HCT116 (cell line): ENCODE data around the gene COMMD10. TPM values are rescaled to one million over a fixed set of nuclear protein-coding genes. Genes with fewer than 3 reads are reported as not detected.

Source experiments
- ATAC-seq: fragments of 200-7000 bp; cut with Tn5 transposase; 2 replicates; pipeline ENCODE4 v1.9.1; 2020; ENCODE audit warnings: mild to moderate bottlenecking, moderate library complexity
- BruUV-seq: library from RNA; stranded (reverse); fragments of 400-500 nt; replicated peaks from 2 replicates; lab custom pipeline; 2021; lab: Mats Ljungman, UMichigan
- CTCF ChIA-PET: fragments of 300-600 bp; sonication (Branson Sonifier 250); formaldehyde crosslinking; loops from one replicate; lab custom pipeline; 2021; ENCODE audit warnings: antibody characterized with exemption; lab: Charles Lee
- POLR2A ChIA-PET: fragments of 300-600, 350-600 bp; sonication (Branson Sonifier 250); formaldehyde crosslinking; loops from one replicate; lab custom pipeline; 2021; ENCODE audit warnings: antibody characterized with exemption; lab: Charles Lee
- RAD21 ChIA-PET, 2 experiments: fragments of 300-600 bp; sonication (Branson Sonifier 250); formaldehyde crosslinking; loops; one replicate each; lab custom pipeline; 2023; ENCODE audit warnings: low total read pairs in 2 of 2; ENCODE audit not compliant: uncharacterized antibody in 2 of 2, unreplicated experiment in 2 of 2, low non-redundant PET in 1 of 2; lab: Charles Lee
- DNase-seq: peaks from one replicate; pipeline ENCODE4 v3.0.0-alpha.2; 2010; ENCODE audit warnings: low read depth, low spot score
- H2AFZ ChIP-seq: fragments of 200-600 bp; shearing (Covaris generic), sonication (generic); 2 replicates; pipeline ENCODE4 v1.6.1; 2017; ENCODE audit warnings: low read depth, mixed run types, mixed read lengths, antibody characterized with exemption, low read length; ENCODE audit not compliant: poor library complexity, severe bottlenecking
- H3K27ac ChIP-seq: 2 replicates; pipeline ENCODE4 v1.5.1; 2012; ENCODE audit warnings: low read depth, low read length
- H3K27me3 ChIP-seq: fragments of 200-600 bp; sonication (generic); 2 replicates; pipeline ENCODE4 v1.6.1; 2016; ENCODE audit warnings: mixed run types, low read length, mixed read lengths; ENCODE audit not compliant: insufficient read depth
- H3K36me3 ChIP-seq, 2 experiments: fragments of 200-500 bp in 1 of 2; fragments of 200-600 bp in 1 of 2; sonication (Bioruptor generic) in 1 of 2; sonication (generic) in 1 of 2; 2 replicates each; pipeline versions ENCODE4 v1.5.1 to v1.6.1; 2014 to 2016; ENCODE audit warnings: low read length in 2 of 2, inconsistent platforms in 1 of 2, mixed read lengths in 1 of 2, mixed run types in 1 of 2; ENCODE audit not compliant: insufficient read depth in 2 of 2, control insufficient read depth in 1 of 2
- H3K4me1 ChIP-seq, 2 experiments: fragments of 200-600 bp in 1 of 2; sonication (generic) in 1 of 2; 2 replicates each; pipeline versions ENCODE4 v1.5.1 to v1.6.1; 2012 to 2017; ENCODE audit warnings: low read length in 2 of 2, inconsistent platforms in 1 of 2, mild to moderate bottlenecking in 1 of 2, mixed read lengths in 1 of 2, mixed run types in 1 of 2, moderate library complexity in 1 of 2; ENCODE audit not compliant: insufficient read depth in 2 of 2, control insufficient read depth in 1 of 2
- H3K4me2 ChIP-seq: fragments of 200-600 bp; sonication (generic); 2 replicates; pipeline ENCODE4 v1.6.1; 2017; ENCODE audit warnings: mixed run types, low read length, mixed read lengths
- H3K4me3 ChIP-seq, 2 experiments: fragments of 200-600 bp in 1 of 2; sonication (generic) in 1 of 2; replicated peaks in 1 of 2; 2 replicates each; pipeline ENCODE4 v1.5.1; 2011 to 2016; ENCODE audit warnings: low read length in 2 of 2, control low read depth in 1 of 2, low read depth in 1 of 2, mild to moderate bottlenecking in 1 of 2, mixed read lengths in 1 of 2, mixed run types in 1 of 2
- H3K79me2 ChIP-seq: fragments of 200-600 bp; sonication (generic); 2 replicates; pipeline ENCODE4 v1.6.1; 2017; ENCODE audit warnings: mild to moderate bottlenecking, mixed run types, low read length, moderate library complexity, mixed read lengths; ENCODE audit not compliant: insufficient read depth
- H3K9ac ChIP-seq: fragments of 200-600 bp; sonication (generic); 2 replicates; pipeline ENCODE4 v1.6.1; 2016; ENCODE audit warnings: low read length, mixed read lengths
- H3K9me2 ChIP-seq: fragments of 200-600 bp; sonication (generic), shearing (Covaris generic); 2 replicates; pipeline ENCODE4 v1.6.1; 2017; ENCODE audit warnings: mixed run types, mild to moderate bottlenecking, moderate library complexity; ENCODE audit not compliant: insufficient read depth
- H3K9me3 ChIP-seq, 2 experiments: fragments of 200-500 bp in 1 of 2; fragments of 200-600 bp in 1 of 2; sonication (Bioruptor generic) in 1 of 2; sonication (generic) in 1 of 2; 2 replicates each; pipeline ENCODE4 v1.6.1; 2014 to 2017; ENCODE audit warnings: low read length in 2 of 2, mixed read lengths in 2 of 2, inconsistent platforms in 1 of 2, low read depth in 1 of 2, mild to moderate bottlenecking in 1 of 2, mixed run types in 1 of 2, moderate library complexity in 1 of 2; ENCODE audit not compliant: control insufficient read depth in 1 of 2, insufficient read depth in 1 of 2
- H4K20me1 ChIP-seq: fragments of 200-600 bp; sonication (generic), shearing (Covaris generic); 2 replicates; pipeline ENCODE4 v1.6.1; 2017; ENCODE audit warnings: mixed run types, mild to moderate bottlenecking, moderate library complexity; ENCODE audit not compliant: insufficient read depth
- CEBPB ChIP-seq: IDR thresholded peaks from 2 replicates; pipeline ENCODE4 v1.6.1; 2012; ENCODE audit warnings: low read depth
- CTCF ChIP-seq, 3 experiments: fragments of 200-600 bp in 1 of 3; sonication (generic) in 1 of 3; IDR thresholded peaks in 2 of 3; conservative IDR thresholded peaks in 1 of 3; 2 replicates each; pipeline ENCODE4 v1.5.1; 2012 to 2017; ENCODE audit warnings: low read depth in 2 of 3, low read length in 2 of 3, antibody characterized with exemption in 1 of 3, borderline replicate concordance in 1 of 3, control low read depth in 1 of 3, mild to moderate bottlenecking in 1 of 3, mixed read lengths in 1 of 3, mixed run types in 1 of 3, moderate library complexity in 1 of 3; ENCODE audit not compliant: insufficient read depth in 1 of 3
- EGR1 ChIP-seq: IDR thresholded peaks from 2 replicates; pipeline ENCODE4 v1.6.1; 2012; ENCODE audit warnings: low read depth
- EZH2 ChIP-seq: fragments of 200-600 bp; sonication (generic); IDR thresholded peaks from 2 replicates; pipeline ENCODE4 v1.6.1; 2017; ENCODE audit warnings: antibody characterized with exemption, mixed run types
- POLR2A ChIP-seq: IDR thresholded peaks from 2 replicates; pipeline ENCODE4 v1.7.0; 2011; ENCODE audit warnings: borderline replicate concordance; ENCODE audit not compliant: insufficient read depth, insufficient read length; ENCODE audit errors: extremely low read depth
- POLR2AphosphoS5 ChIP-seq: IDR thresholded peaks from 2 replicates; pipeline ENCODE4 v1.6.1; 2011; ENCODE audit warnings: mild to moderate bottlenecking, low read depth, low read length, moderate library complexity
- TCF7L2 ChIP-seq: IDR thresholded peaks from 2 replicates; pipeline ENCODE4 v1.7.0; 2011; ENCODE audit warnings: borderline replicate concordance, inconsistent platforms; ENCODE audit not compliant: insufficient read depth, insufficient read length; ENCODE audit errors: extremely low read depth
- YY1 ChIP-seq: IDR thresholded peaks from 2 replicates; pipeline ENCODE4 v1.6.1; 2011; ENCODE audit warnings: low read length, low read depth, moderate library complexity, mild to moderate bottlenecking; ENCODE audit not compliant: insufficient replicate concordance; ENCODE audit errors: extremely low read depth
- intact Hi-C: fragments of 100-400 bp; cut with micrococcal nuclease; formaldehyde crosslinking; loops from 2 replicates; pipeline ENCODE4 v1.10.0; 2022
- total RNA-seq: library from RNA; stranded (reverse); gene quantifications from one replicate; pipeline ENCODE4 v1.2.1, GENCODE V29; 2021; ENCODE audit not compliant: unreplicated experiment
- TF ChIP-seq, protein P1 (sequence below): IDR thresholded peaks from 2 replicates; pipeline ENCODE4 v1.6.1; 2011; ENCODE audit warnings: mild to moderate bottlenecking, low read length, moderate library complexity; ENCODE audit not compliant: insufficient replicate concordance; ENCODE audit errors: extremely low read depth
- TF ChIP-seq, protein P2 (sequence below): IDR thresholded peaks from 2 replicates; pipeline ENCODE4 v1.6.1; 2012
- TF ChIP-seq, protein P3 (sequence below): IDR thresholded peaks from 2 replicates; pipeline ENCODE4 v1.6.1; 2012

Gene COMMD10
- total RNA-seq, 1 experiment from 2014 or later = 35.3 TPM

DNA sequence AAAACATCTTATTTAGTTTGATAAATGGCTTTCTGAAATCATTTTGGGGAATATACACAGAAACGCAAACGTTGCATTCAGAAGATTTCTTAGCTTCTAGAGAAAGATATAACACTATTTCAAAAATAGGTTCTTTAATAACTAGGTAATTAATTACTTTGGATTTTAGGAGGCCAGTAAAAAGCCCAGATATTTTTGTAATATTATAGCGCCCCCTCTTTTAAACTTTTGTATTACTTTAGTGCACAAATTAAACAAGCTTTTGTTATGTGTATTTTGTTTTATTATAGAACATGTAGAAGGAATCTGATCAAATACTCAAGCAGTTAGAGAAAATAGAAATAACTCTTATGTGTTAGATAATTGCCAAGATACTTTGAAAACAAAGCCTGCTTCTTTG lies 57.7 kb downstream of the COMMD10 start:
- intact Hi-C loops = no loop called here
- DNase-seq (no peak), ATAC-seq (no peak)
- Histone ChIP-seq H3K4me2 (no peak overlapping the region), H3K9ac (no peak overlapping the region), H3K4me1 (peaks cover 0 to 20% of the 10 kb centered on the region in 2 experiments; a peak in 2 of 4 replicates), H3K4me3 (no peak overlapping the region), H3K79me2 (peaks cover 10% of the 10 kb centered on the region), H2AFZ (no peak overlapping the region), H3K9me3 (no peaks in the 10 kb centered on the region), H3K9me2 (no peaks in the 10 kb centered on the region), H3K27ac (no peak overlapping the region), H4K20me1 (no peaks in the 10 kb centered on the region; the same call in 1 of the 2 replicates), H3K27me3 (no peaks in the 10 kb centered on the region), H3K36me3 (no peaks in the 10 kb centered on the region)
- peak in 2 of 3 experiments; percentile 13 to 36; a peak in 3 of 6 replicates for TF ChIP-seq CTCF (IDR thresholded peaks at IDR 0.05 in 2 of 3, conservative IDR thresholded peaks at IDR 0.05 in 1 of 3; ENCODE audit: borderline replicate concordance in 1 of 3, insufficient read depth in 1 of 3, low read depth in 2 of 3, low read length in 2 of 3)
- TF ChIP-seq, protein P1, sequence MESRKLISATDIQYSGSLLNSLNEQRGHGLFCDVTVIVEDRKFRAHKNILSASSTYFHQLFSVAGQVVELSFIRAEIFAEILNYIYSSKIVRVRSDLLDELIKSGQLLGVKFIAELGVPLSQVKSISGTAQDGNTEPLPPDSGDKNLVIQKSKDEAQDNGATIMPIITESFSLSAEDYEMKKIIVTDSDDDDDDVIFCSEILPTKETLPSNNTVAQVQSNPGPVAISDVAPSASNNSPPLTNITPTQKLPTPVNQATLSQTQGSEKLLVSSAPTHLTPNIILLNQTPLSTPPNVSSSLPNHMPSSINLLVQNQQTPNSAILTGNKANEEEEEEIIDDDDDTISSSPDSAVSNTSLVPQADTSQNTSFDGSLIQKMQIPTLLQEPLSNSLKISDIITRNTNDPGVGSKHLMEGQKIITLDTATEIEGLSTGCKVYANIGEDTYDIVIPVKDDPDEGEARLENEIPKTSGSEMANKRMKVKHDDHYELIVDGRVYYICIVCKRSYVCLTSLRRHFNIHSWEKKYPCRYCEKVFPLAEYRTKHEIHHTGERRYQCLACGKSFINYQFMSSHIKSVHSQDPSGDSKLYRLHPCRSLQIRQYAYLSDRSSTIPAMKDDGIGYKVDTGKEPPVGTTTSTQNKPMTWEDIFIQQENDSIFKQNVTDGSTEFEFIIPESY = no peak
- CTCF ChIA-PET = interaction anchor here (1.3 kb wide), 1 partner anchor 14 kb away, joined by 3 read pairs; no protein-coding TSS in a partner anchor
- RAD21 ChIA-PET = no interaction called here
- POLR2A ChIA-PET = no interaction called here
- BruUV-seq = no TSS peak

GRCh38 chr5:116144103-116144502 lies 59.3 kb downstream of the COMMD10 start:
- Histone ChIP-seq H3K27ac (no peak overlapping the region), H3K27me3 (no peaks in the 10 kb centered on the region), H2AFZ (no peak overlapping the region), H3K9me3 (no peaks in the 10 kb centered on the region), H4K20me1 (no peaks in the 10 kb centered on the region; the same call in 1 of the 2 replicates), H3K36me3 (no peaks in the 10 kb centered on the region), H3K9ac (no peak overlapping the region), H3K4me1 (peaks cover 0 to 20% of the 10 kb centered on the region in 2 experiments; a peak in 2 of 4 replicates), H3K4me2 (peak overlapping the region; percentile 1; the same call in 1 of the 2 replicates), H3K4me3 (no peak overlapping the region), H3K9me2 (no peaks in the 10 kb centered on the region), H3K79me2 (peaks cover 10% of the 10 kb centered on the region)
- DNase-seq = no peak
- intact Hi-C loops = no loop called here
- POLR2A ChIA-PET = no interaction called here
- CTCF ChIA-PET = interaction anchor here (1.4 kb wide), 1 partner anchor 10 kb away, joined by 4 read pairs; no protein-coding TSS in a partner anchor
- ATAC-seq = no peak
- RAD21 ChIA-PET = no interaction called here
- no TSS peak for BruUV-seq
- TF ChIP-seq, protein P2, sequence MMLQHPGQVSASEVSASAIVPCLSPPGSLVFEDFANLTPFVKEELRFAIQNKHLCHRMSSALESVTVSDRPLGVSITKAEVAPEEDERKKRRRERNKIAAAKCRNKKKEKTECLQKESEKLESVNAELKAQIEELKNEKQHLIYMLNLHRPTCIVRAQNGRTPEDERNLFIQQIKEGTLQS = no peak
- TF ChIP-seq, protein P3, sequence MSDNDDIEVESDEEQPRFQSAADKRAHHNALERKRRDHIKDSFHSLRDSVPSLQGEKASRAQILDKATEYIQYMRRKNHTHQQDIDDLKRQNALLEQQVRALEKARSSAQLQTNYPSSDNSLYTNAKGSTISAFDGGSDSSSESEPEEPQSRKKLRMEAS = no peak
- TF ChIP-seq EGR1 (no peak), YY1 (no peak), TCF7L2 (no peak), POLR2AphosphoS5 (no peak), EZH2 (no peak), CEBPB (no peak), CTCF (IDR thresholded peaks at IDR 0.05 in 2 of 3, conservative IDR thresholded peaks at IDR 0.05 in 1 of 3; ENCODE audit: borderline replicate concordance in 1 of 3, insufficient read depth in 1 of 3, low read depth in 2 of 3, low read length in 2 of 3) (no peak), POLR2A (no peak)
